Measurements from ENCODE around the gene FBXO2.

GRCh38 chr1:11616766-11617165 lies 37.5 kb downstream of the FBXO2 start:
- TF ChIP-seq, protein P1, sequence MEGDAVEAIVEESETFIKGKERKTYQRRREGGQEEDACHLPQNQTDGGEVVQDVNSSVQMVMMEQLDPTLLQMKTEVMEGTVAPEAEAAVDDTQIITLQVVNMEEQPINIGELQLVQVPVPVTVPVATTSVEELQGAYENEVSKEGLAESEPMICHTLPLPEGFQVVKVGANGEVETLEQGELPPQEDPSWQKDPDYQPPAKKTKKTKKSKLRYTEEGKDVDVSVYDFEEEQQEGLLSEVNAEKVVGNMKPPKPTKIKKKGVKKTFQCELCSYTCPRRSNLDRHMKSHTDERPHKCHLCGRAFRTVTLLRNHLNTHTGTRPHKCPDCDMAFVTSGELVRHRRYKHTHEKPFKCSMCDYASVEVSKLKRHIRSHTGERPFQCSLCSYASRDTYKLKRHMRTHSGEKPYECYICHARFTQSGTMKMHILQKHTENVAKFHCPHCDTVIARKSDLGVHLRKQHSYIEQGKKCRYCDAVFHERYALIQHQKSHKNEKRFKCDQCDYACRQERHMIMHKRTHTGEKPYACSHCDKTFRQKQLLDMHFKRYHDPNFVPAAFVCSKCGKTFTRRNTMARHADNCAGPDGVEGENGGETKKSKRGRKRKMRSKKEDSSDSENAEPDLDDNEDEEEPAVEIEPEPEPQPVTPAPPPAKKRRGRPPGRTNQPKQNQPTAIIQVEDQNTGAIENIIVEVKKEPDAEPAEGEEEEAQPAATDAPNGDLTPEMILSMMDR (IDR thresholded peaks at IDR 0.05; ENCODE audit: borderline replicate concordance, extremely low read depth, low read length, poor library complexity, severe bottlenecking): no peak
- no peak for TF ChIP-seq EZH2 (IDR thresholded peaks at IDR 0.05; ENCODE audit: borderline replicate concordance, low read depth, low read length, severe bottlenecking)
